Measurements from ENCODE around the gene PRDM16. TPM values are rescaled to one million over a fixed set of nuclear protein-coding genes. Genes with fewer than 3 reads are reported as not detected.

PRDM16 gene
- total RNA-seq, 2 experiments from 2014 or later: not detected

DNA sequence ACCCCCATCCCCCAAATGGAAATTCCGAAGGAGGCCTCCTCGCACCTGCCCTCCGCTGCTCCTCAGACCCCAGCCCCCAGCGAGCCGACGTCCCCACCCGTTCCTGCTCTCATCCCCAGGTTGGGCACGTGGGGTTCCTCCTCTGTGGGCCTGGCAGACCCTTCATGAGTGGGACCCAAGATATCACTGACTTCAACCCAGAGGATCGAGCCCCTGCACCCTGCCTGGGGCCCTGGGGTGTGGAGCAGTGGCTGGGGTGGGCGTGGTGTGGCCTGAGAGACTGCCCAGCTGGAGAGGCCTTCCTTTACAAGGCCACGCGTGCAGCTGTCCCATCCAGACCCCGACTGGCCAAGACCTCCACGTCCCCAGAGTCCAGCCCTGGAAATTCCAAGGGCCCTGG lies 367.9 kb downstream of the PRDM16 start:
- H3K4me3 ChIP-seq (ENCODE audit: low read depth, low read length, poor library complexity, severe bottlenecking): no peak overlapping the region
- no peak for TF ChIP-seq CTCF (conservative IDR thresholded peaks at IDR 0.05; ENCODE audit: low read length)
- H3K9me3 ChIP-seq (ENCODE audit: low read length): no peaks in the 10 kb centered on the region
- DNase-seq (ENCODE audit: low spot score): no peak
- no peaks in the 10 kb centered on the region for H3K9me2 ChIP-seq (ENCODE audit: insufficient read depth, low read length)
- CTCF ChIA-PET (ENCODE audit: unreplicated experiment): no interaction called here
- H4K20me1 ChIP-seq (ENCODE audit: insufficient read depth, low read length): no peaks in the 10 kb centered on the region
- BruUV-seq (replicated peaks): no TSS peak
- H2AFZ ChIP-seq (ENCODE audit: low read length): no peak overlapping the region
- intact Hi-C loops (cut with micrococcal nuclease; ENCODE audit: unreplicated experiment): no loop called here
- no peaks in the 10 kb centered on the region for H3K36me3 ChIP-seq (ENCODE audit: insufficient read depth, low read length)
- POLR2A ChIA-PET: no interaction called here
- no peaks in the 10 kb centered on the region for H3K79me2 ChIP-seq (ENCODE audit: insufficient read depth, low read depth, low read length)
- no peaks in the 10 kb centered on the region for H3K4me1 ChIP-seq (ENCODE audit: insufficient read depth, low read length, poor library complexity, severe bottlenecking)
- H3K4me2 ChIP-seq (ENCODE audit: low read length): no peak overlapping the region
- H3K27ac ChIP-seq (ENCODE audit: low read depth, low read length, poor library complexity, severe bottlenecking): no peak overlapping the region

GRCh38 chr1:3438661-3439180 lies 369.7 kb downstream of the PRDM16 start:
- Histone ChIP-seq H3K4me1 (ENCODE audit: insufficient read depth, low read length, poor library complexity, severe bottlenecking) (no peaks in the 10 kb centered on the region), H3K36me3 (ENCODE audit: insufficient read depth, low read length) (no peaks in the 10 kb centered on the region), H3K4me2 (ENCODE audit: low read length) (no peak overlapping the region), H3K27ac (ENCODE audit: low read depth, low read length, poor library complexity, severe bottlenecking) (no peak overlapping the region), H3K9me2 (ENCODE audit: insufficient read depth, low read length) (no peaks in the 10 kb centered on the region), H4K20me1 (ENCODE audit: insufficient read depth, low read length) (no peaks in the 10 kb centered on the region), H2AFZ (ENCODE audit: low read length) (no peak overlapping the region), H3K9me3 (ENCODE audit: low read length) (no peaks in the 10 kb centered on the region), H3K79me2 (ENCODE audit: insufficient read depth, low read depth, low read length) (no peaks in the 10 kb centered on the region), H3K4me3 (ENCODE audit: low read depth, low read length, poor library complexity, severe bottlenecking) (no peak overlapping the region)
- ChIA-PET POLR2A (no interaction called here), CTCF (ENCODE audit: unreplicated experiment) (no interaction called here)
- DNase-seq (ENCODE audit: low spot score): no peak
- no peak for TF ChIP-seq CTCF (conservative IDR thresholded peaks at IDR 0.05; ENCODE audit: low read length)
- no peak for TF ChIP-seq EZH2phosphoT487 (IDR thresholded peaks at IDR 0.05; ENCODE audit: borderline replicate concordance, low read depth, low read length)
- intact Hi-C loops (cut with micrococcal nuclease; ENCODE audit: unreplicated experiment): no loop called here
- no TSS peak for BruUV-seq (replicated peaks)

DNA sequence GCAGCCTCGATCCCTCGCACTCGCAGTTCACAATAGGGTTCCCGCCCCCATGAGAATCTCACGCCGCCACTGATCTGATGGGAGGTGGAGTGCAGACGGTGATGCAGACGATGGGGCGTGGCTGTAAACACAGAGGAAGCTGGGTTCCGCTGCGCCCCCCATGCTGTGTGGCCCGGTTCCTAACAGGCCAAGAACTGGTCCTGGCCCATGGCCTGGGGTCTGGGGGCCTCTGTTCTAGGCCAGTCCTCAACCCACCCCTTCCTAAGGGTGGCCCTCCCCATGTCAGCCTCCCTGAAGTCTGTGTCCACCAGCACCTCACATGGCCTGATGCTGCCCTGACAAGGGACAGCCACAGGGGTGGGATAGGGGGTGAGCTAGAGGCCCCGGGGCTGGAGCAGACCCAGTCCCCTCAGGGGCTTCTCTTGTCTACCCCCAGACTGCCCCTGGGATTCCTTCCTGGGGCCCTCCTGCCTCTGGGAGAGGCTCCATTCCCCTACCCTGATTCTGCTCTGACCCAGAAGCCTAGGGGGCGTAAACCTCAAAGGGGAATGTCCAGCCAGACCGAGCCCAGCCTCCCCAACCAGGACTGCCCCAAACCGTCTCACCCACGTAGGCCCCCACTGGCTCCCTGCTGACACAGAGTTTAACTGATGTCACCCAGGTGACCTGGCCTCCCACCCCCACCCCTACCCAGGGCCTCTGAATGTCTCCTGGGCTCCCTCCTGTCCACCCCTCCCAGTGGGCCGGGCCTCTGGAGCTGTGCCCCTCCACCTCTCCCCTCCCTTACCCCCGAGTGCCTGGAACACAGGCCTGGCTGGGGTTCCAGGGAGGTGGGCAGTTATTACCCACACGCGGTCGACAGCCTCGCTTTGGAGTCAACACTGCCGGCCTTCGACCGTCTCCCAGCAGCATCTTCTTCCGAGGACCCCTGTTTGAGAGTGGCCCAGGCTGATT lies 370.6 kb downstream of the PRDM16 start:
- TF ChIP-seq CTCF (conservative IDR thresholded peaks at IDR 0.05; ENCODE audit: low read length): no peak
- TF ChIP-seq EZH2phosphoT487 (IDR thresholded peaks at IDR 0.05; ENCODE audit: borderline replicate concordance, low read depth, low read length): no peak
- H3K36me3 ChIP-seq (ENCODE audit: insufficient read depth, low read length): no peaks in the 10 kb centered on the region
- no peak overlapping the region for H3K4me2 ChIP-seq (ENCODE audit: low read length)
- ChIA-PET POLR2A (no interaction called here), CTCF (ENCODE audit: unreplicated experiment) (no interaction called here)
- no peak overlapping the region for H3K27ac ChIP-seq (ENCODE audit: low read depth, low read length, poor library complexity, severe bottlenecking)
- no peaks in the 10 kb centered on the region for H3K4me1 ChIP-seq (ENCODE audit: insufficient read depth, low read length, poor library complexity, severe bottlenecking)
- no peaks in the 10 kb centered on the region for H3K9me3 ChIP-seq (ENCODE audit: low read length)
- intact Hi-C loops (cut with micrococcal nuclease; ENCODE audit: unreplicated experiment): no loop called here
- no TSS peak for BruUV-seq (replicated peaks)
- no peak overlapping the region for H2AFZ ChIP-seq (ENCODE audit: low read length)
- H3K4me3 ChIP-seq (ENCODE audit: low read depth, low read length, poor library complexity, severe bottlenecking): no peak overlapping the region
- H4K20me1 ChIP-seq (ENCODE audit: insufficient read depth, low read length): no peaks in the 10 kb centered on the region
- no peak for DNase-seq (ENCODE audit: low spot score)
- H3K79me2 ChIP-seq (ENCODE audit: insufficient read depth, low read depth, low read length): no peaks in the 10 kb centered on the region
- no peaks in the 10 kb centered on the region for H3K9me2 ChIP-seq (ENCODE audit: insufficient read depth, low read length)
